HG03457 (cell line): ENCODE results near the gene PACRG.

Experiments
- ATAC-seq: cut with Tn5 transposase; IDR thresholded peaks from one replicate; pipeline ENCODE4 v1.9.1; 2021; ENCODE audit warnings: moderate number of reproducible peaks; ENCODE audit not compliant: unreplicated experiment

Gene PACRG

GRCh38 chr6:163126741-163127140, 399.0 kb downstream of the PACRG start:
- no peak for ATAC-seq

GRCh38 chr6:163127587-163127986, 399.8 kb downstream of the PACRG start:
- ATAC-seq, result no peak

GRCh38 chr6:163128324-163128723, 400.6 kb downstream of the PACRG start:
- no peak for ATAC-seq

GRCh38 chr6:163132050-163132750, 404.4 kb downstream of the PACRG start:
- no peak for ATAC-seq

GRCh38 chr6:163133017-163133416, 405.2 kb downstream of the PACRG start:
- ATAC-seq, result no peak

- ATAC-seq, result no peak
Observed at GRCh38 chr6:163133691-163134090, 405.9 kb downstream of the PACRG start.

GRCh38 chr6:163136681-163137397, 409.1 kb downstream of the PACRG start:
- no peak for ATAC-seq

- no peak for ATAC-seq
Observed at GRCh38 chr6:163137398-163137881, 409.7 kb downstream of the PACRG start.

- ATAC-seq, result no peak
Observed at GRCh38 chr6:163146036-163146435, 418.3 kb downstream of the PACRG start.

GRCh38 chr6:163147994-163148393, 420.2 kb downstream of the PACRG start:
- ATAC-seq, result no peak

GRCh38 chr6:163148451-163149278, 420.9 kb downstream of the PACRG start:
- no peak for ATAC-seq

GRCh38 chr6:163149279-163149848, 421.6 kb downstream of the PACRG start:
- no peak for ATAC-seq

GRCh38 chr6:163151212-163151611, 423.4 kb downstream of the PACRG start:
- ATAC-seq, result no peak

- no peak for ATAC-seq
Observed at GRCh38 chr6:163152701-163153100, 424.9 kb downstream of the PACRG start.

GRCh38 chr6:163159110-163159509, 431.3 kb downstream of the PACRG start:
- ATAC-seq, result no peak

GRCh38 chr6:163159689-163160088, 431.9 kb downstream of the PACRG start:
- ATAC-seq, result no peak

GRCh38 chr6:163162007-163162873, 434.5 kb downstream of the PACRG start:
- ATAC-seq, result no peak

GRCh38 chr6:163162874-163163213, 435.1 kb downstream of the PACRG start:
- no peak for ATAC-seq

GRCh38 chr6:163164175-163164900, 436.6 kb downstream of the PACRG start:
- ATAC-seq, result no peak
